Vagina (tissue), 2 donors: Measurements from ENCODE around the gene DYNLT3. TPM values are rescaled to one million over a fixed set of nuclear protein-coding genes. Genes with fewer than 3 reads are reported as not detected.

ENCODE experiments used
- DNase-seq, 2 donors: peaks; one replicate each; pipeline ENCODE4 v3.0.0-alpha.2; 2017; ENCODE audit errors: extremely low spot score in 2 of 2
- H3K27ac ChIP-seq: fragments of 200-600 bp; sonication (generic); one replicate; pipeline ENCODE4 v1.5.1; 2019
- H3K27me3 ChIP-seq: fragments of 200-600 bp; sonication (generic); one replicate; pipeline ENCODE4 v1.5.1; 2019
- H3K36me3 ChIP-seq, 2 donors: fragments of 200-600 bp; sonication (generic); one replicate each; pipeline ENCODE4 v1.5.1; 2017 to 2019
- H3K4me1 ChIP-seq: fragments of 200-600 bp; sonication (generic); one replicate; pipeline ENCODE4 v1.5.1; 2019
- H3K4me3 ChIP-seq, 2 donors: fragments of 200-600 bp; sonication (generic); 1 replicate in 1 of 2; 2 replicates in 1 of 2; pipeline ENCODE4 v1.5.1; 2016 to 2019
- H3K9me3 ChIP-seq: fragments of 200-600 bp; sonication (generic); one replicate; pipeline ENCODE4 v1.5.1; 2019
- POLR2A ChIP-seq, 2 donors: fragments of 450-650 bp; IDR thresholded peaks; one replicate each; pipeline ENCODE4 v1.6.1; 2017; ENCODE audit warnings: antibody characterized with exemption in 2 of 2, mild to moderate bottlenecking in 2 of 2, moderate library complexity in 2 of 2
- POLR2AphosphoS5 ChIP-seq, 2 donors: sonication (generic); formaldehyde crosslinking; IDR thresholded peaks; one replicate each; pipeline ENCODE4 v1.9.0; 2017; ENCODE audit warnings: antibody characterized with exemption in 2 of 2, mild to moderate bottlenecking in 2 of 2, low read depth in 1 of 2; ENCODE audit not compliant: insufficient read depth in 1 of 2
- intact Hi-C: fragments of 100-400 bp; cut with DNase I; formaldehyde crosslinking; loops from one replicate; pipeline ENCODE4 v1.15.1; 2023
- total RNA-seq: library from RNA; depleted of rRNA; stranded (reverse); fragments of >200 nt; gene quantifications from one replicate; pipeline ENCODE4 v1.2.3, GENCODE V29; 2016
- TF ChIP-seq, protein P1 (sequence below), 3 experiments: fragments of 450-650 bp in 2 of 3; fragments of 200-600 bp in 1 of 3; sonication (generic) in 1 of 3; IDR thresholded peaks; one replicate each; pipeline ENCODE4 v1.5.1; 2017 to 2019; ENCODE audit warnings: antibody characterized with exemption in 3 of 3, mild to moderate bottlenecking in 2 of 3, moderate library complexity in 2 of 3

Gene DYNLT3
- total RNA-seq, 1 donor from 2014 or later, result 18.7 TPM

DNA sequence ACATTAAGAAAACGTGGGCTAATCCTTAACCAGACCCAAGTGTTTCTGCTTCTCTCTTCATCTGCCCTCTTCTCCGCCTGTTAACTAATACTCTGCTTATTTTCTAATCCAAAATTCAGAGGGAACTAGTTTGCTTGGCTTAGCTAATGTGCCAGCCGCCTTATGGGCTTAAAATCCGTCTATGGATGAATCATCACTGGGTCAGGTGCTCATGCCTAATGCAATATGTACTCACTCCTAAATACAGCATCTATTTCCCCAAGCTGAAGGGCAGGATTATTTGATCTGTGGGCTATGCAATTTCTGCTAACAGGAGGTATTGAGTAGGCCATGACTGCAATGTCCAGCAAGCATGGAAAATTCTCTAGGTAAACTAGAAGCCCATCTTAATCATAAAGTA is 12.4 kb downstream of the DYNLT3 start:
- Histone ChIP-seq H3K27me3 (no peaks in the 10 kb centered on the region), H3K4me1 (no peaks in the 10 kb centered on the region), H3K9me3 (no peaks in the 10 kb centered on the region), H3K36me3 (peaks cover 0 to 3% of the 10 kb centered on the region in 2 donors), H3K27ac (no peak overlapping the region), H3K4me3 (no peak overlapping the region)
- DNase-seq, result no peak
- TF ChIP-seq, protein P1, sequence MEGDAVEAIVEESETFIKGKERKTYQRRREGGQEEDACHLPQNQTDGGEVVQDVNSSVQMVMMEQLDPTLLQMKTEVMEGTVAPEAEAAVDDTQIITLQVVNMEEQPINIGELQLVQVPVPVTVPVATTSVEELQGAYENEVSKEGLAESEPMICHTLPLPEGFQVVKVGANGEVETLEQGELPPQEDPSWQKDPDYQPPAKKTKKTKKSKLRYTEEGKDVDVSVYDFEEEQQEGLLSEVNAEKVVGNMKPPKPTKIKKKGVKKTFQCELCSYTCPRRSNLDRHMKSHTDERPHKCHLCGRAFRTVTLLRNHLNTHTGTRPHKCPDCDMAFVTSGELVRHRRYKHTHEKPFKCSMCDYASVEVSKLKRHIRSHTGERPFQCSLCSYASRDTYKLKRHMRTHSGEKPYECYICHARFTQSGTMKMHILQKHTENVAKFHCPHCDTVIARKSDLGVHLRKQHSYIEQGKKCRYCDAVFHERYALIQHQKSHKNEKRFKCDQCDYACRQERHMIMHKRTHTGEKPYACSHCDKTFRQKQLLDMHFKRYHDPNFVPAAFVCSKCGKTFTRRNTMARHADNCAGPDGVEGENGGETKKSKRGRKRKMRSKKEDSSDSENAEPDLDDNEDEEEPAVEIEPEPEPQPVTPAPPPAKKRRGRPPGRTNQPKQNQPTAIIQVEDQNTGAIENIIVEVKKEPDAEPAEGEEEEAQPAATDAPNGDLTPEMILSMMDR (IDR thresholded peaks at IDR 0.05), result no peak
- TF ChIP-seq POLR2A (IDR thresholded peaks at IDR 0.05) (no peak), POLR2AphosphoS5 (IDR thresholded peaks at IDR 0.05; ENCODE audit: insufficient read depth in 1 of 2, low read depth in 1 of 2) (no peak)
- intact Hi-C loops, result no loop called here

- intact Hi-C loops, result no loop called here
Observed at GRCh38 chrX:37830371-37830770, 17.0 kb downstream of the DYNLT3 start.

GRCh38 chrX:37829721-37830120 is 17.6 kb downstream of the DYNLT3 start:
- Histone ChIP-seq H3K9me3 (no peaks in the 10 kb centered on the region), H3K27me3 (no peaks in the 10 kb centered on the region), H3K27ac (no peak overlapping the region), H3K36me3 (no peaks in the 10 kb centered on the region), H3K4me1 (no peaks in the 10 kb centered on the region), H3K4me3 (no peak overlapping the region)
- no peak for TF ChIP-seq POLR2A (IDR thresholded peaks at IDR 0.05)
- TF ChIP-seq POLR2AphosphoS5 (IDR thresholded peaks at IDR 0.05; ENCODE audit: insufficient read depth in 1 of 2, low read depth in 1 of 2), result no peak
- TF ChIP-seq, protein P1 (IDR thresholded peaks at IDR 0.05), result no peak
- intact Hi-C loops, result no loop called here
- DNase-seq, result no peak

More at GRCh38 chrX:37830371-37830770, 17.0 kb downstream of the DYNLT3 start:
- no peaks in the 10 kb centered on the region for H3K36me3 ChIP-seq
- no peaks in the 10 kb centered on the region for H3K9me3 ChIP-seq
- no peak for DNase-seq
- no peak overlapping the region for H3K4me3 ChIP-seq
- TF ChIP-seq POLR2AphosphoS5 (IDR thresholded peaks at IDR 0.05; ENCODE audit: insufficient read depth in 1 of 2, low read depth in 1 of 2), result no peak
- no peak for TF ChIP-seq POLR2A (IDR thresholded peaks at IDR 0.05)
- TF ChIP-seq, protein P1 (IDR thresholded peaks at IDR 0.05), result no peak
- H3K27me3 ChIP-seq, result no peaks in the 10 kb centered on the region
- no peaks in the 10 kb centered on the region for H3K4me1 ChIP-seq
- H3K27ac ChIP-seq, result no peak overlapping the region

DNA sequence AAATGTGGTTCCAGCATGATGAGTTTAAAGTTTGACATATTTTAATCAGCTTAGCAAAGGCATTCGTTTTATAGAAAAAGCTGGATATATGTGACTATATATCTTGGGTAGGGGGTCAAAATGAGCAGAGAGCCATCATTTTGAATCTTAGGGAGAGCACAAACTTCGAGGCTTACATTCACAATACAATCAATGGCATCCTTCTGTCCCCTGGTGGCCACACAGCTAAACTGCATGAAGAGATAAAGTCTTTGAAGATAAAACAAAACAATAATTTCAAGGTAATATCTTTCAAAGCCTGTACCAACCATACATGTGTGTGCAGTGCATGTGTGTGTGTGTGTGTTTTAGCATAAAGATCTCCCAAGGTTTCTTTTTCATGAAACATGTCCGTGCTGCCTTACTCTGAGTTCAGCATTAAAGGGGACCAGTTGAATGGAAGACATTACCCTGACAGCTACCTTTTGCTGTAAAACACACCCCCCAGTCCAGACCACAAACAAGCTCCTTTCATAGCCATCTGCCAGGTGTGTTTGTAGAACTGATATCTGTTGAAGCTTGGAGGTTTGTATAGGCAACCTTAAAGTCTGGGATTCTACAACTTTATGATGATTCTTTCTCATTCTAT is 22.0 kb downstream of the DYNLT3 start:
- Histone ChIP-seq H3K27me3 (no peaks in the 10 kb centered on the region), H3K9me3 (no peaks in the 10 kb centered on the region), H3K4me3 (no peak overlapping the region), H3K36me3 (no peaks in the 10 kb centered on the region), H3K4me1 (no peaks in the 10 kb centered on the region), H3K27ac (no peak overlapping the region)
- TF ChIP-seq POLR2A (IDR thresholded peaks at IDR 0.05), result no peak
- TF ChIP-seq, protein P1 (IDR thresholded peaks at IDR 0.05), result peak; percentile 49 to 83 (median 61)
- TF ChIP-seq POLR2AphosphoS5 (IDR thresholded peaks at IDR 0.05; ENCODE audit: insufficient read depth in 1 of 2, low read depth in 1 of 2), result no peak
- intact Hi-C loops, result no loop called here
- no peak for DNase-seq

- no peak for TF ChIP-seq POLR2A (IDR thresholded peaks at IDR 0.05)
- TF ChIP-seq, protein P1 (IDR thresholded peaks at IDR 0.05), result no peak
- TF ChIP-seq POLR2AphosphoS5 (IDR thresholded peaks at IDR 0.05; ENCODE audit: insufficient read depth in 1 of 2, low read depth in 1 of 2), result no peak
- Histone ChIP-seq H3K27ac (no peak overlapping the region), H3K4me1 (no peaks in the 10 kb centered on the region), H3K9me3 (no peaks in the 10 kb centered on the region), H3K4me3 (no peak overlapping the region), H3K36me3 (no peaks in the 10 kb centered on the region), H3K27me3 (no peaks in the 10 kb centered on the region)
- no peak for DNase-seq
- intact Hi-C loops, result no loop called here
Observed at GRCh38 chrX:37824491-37825214, 22.7 kb downstream of the DYNLT3 start.
